Mesothelial cell of epicardium (in vitro differentiated cells): ENCODE data around the gene JPH2. TPM values are rescaled to one million over a fixed set of nuclear protein-coding genes. Genes with fewer than 3 reads are reported as not detected.
"Not testable (repeated sequence)": the region's sequence is repeated elsewhere in the genome, so short reads cannot be mapped to it uniquely, and the experiment has no call there.

Experiments used
- DNase-seq, 2 experiments: peaks; one replicate each; pipeline ENCODE4 v3.0.0; 2021; ENCODE audit warnings: low spot score in 2 of 2; ENCODE audit not compliant: unreplicated experiment in 2 of 2
- H3K27ac Mint-ChIP-seq: 2 replicates; pipeline ENCODE4 v1.8.0; 2021; ENCODE audit warnings: mixed read lengths
- H3K27me3 Mint-ChIP-seq: 2 replicates; pipeline ENCODE4 v1.8.0; 2021; ENCODE audit warnings: low read depth, mixed read lengths
- H3K36me3 Mint-ChIP-seq: 2 replicates; pipeline ENCODE4 v1.8.0; 2021; ENCODE audit warnings: mixed read lengths
- H3K4me1 Mint-ChIP-seq: 2 replicates; pipeline ENCODE4 v1.8.0; 2021; ENCODE audit warnings: mixed read lengths
- H3K4me3 Mint-ChIP-seq: 2 replicates; pipeline ENCODE4 v1.8.0; 2021; ENCODE audit warnings: mild to moderate bottlenecking, moderate library complexity, mixed read lengths
- H3K9me3 Mint-ChIP-seq: 2 replicates; pipeline ENCODE4 v1.8.0; 2021; ENCODE audit warnings: mixed read lengths
- total RNA-seq: library from RNA; stranded (reverse); gene quantifications from 3 replicates; pipeline ENCODE4 v1.2.1, GENCODE V29; 2021
- TF ChIP-seq, protein P1 (sequence below): fragments of 200-600 bp; sonication (generic); IDR thresholded peaks from one replicate; pipeline ENCODE4 v1.5.0; 2021; ENCODE audit warnings: antibody characterized with exemption; ENCODE audit not compliant: unreplicated experiment

The JPH2 gene
- total RNA-seq, 1 donor from 2014 or later: 3.5 TPM

GRCh38 chr20:44200371-44200770, 13.4 kb upstream of the JPH2 start:
- Mint-ChIP-seq H3K27ac (no peak overlapping the region), H3K4me3 (no peak overlapping the region), H3K27me3 (no peaks in the 10 kb centered on the region), H3K4me1 (peaks cover 19% of the 10 kb centered on the region), H3K36me3 (peaks cover 47% of the 10 kb centered on the region), H3K9me3 (no peaks in the 10 kb centered on the region)
- TF ChIP-seq, protein P1, sequence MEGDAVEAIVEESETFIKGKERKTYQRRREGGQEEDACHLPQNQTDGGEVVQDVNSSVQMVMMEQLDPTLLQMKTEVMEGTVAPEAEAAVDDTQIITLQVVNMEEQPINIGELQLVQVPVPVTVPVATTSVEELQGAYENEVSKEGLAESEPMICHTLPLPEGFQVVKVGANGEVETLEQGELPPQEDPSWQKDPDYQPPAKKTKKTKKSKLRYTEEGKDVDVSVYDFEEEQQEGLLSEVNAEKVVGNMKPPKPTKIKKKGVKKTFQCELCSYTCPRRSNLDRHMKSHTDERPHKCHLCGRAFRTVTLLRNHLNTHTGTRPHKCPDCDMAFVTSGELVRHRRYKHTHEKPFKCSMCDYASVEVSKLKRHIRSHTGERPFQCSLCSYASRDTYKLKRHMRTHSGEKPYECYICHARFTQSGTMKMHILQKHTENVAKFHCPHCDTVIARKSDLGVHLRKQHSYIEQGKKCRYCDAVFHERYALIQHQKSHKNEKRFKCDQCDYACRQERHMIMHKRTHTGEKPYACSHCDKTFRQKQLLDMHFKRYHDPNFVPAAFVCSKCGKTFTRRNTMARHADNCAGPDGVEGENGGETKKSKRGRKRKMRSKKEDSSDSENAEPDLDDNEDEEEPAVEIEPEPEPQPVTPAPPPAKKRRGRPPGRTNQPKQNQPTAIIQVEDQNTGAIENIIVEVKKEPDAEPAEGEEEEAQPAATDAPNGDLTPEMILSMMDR: no peak
- DNase-seq: no peak

DNA sequence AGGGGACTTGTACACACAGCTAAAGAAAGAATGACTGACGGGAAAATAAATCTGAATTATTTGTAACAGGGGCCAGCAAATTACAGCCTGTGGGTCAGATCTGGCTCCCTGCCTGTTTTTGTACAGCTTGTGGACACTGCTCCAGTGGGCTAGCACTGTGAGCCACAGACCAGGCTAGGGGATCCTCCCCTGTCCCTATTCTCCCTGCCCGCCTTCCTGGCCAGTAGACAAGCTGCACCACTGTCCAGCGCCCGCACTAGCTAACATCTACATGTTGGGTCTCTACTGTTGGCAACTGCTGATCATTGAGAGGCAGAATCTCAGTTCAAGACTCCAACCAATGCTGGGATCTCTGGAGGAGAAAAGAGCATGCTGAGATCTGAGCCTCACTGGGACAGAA, 12.9 kb upstream of the JPH2 start:
- Mint-ChIP-seq H3K27me3 (no peaks in the 10 kb centered on the region), H3K36me3 (peaks cover 47% of the 10 kb centered on the region), H3K9me3 (no peaks in the 10 kb centered on the region), H3K4me1 (peaks cover 16% of the 10 kb centered on the region), H3K27ac (no peak overlapping the region), H3K4me3 (no peak overlapping the region)
- DNase-seq: no peak
- TF ChIP-seq, protein P1: no peak

DNA sequence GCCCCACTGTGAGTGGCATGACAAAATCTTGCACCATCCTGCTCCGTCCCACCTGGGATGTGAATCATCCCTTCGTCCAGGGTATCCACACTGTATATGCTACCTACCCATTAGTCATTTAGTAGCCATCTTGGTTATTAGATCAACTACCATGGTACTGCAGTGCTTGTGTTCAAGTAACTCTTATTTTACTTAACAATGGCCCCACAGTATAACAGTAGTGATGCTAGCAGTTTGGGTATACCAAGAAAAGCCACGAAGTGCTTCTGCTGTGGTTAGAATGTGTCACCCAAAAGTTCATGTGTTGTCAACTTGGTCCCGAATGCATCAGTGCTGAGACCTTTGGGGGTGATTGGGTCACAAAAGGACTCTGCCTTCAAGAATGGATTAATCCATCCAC, 11.9 kb upstream of the JPH2 start:
- H3K36me3 Mint-ChIP-seq: peaks cover 46% of the 10 kb centered on the region
- H3K27me3 Mint-ChIP-seq: no peaks in the 10 kb centered on the region
- peaks cover 12% of the 10 kb centered on the region for H3K4me1 Mint-ChIP-seq
- H3K9me3 Mint-ChIP-seq: no peaks in the 10 kb centered on the region
- DNase-seq: no peak
- TF ChIP-seq, protein P1: no peak
- no peak overlapping the region for H3K27ac Mint-ChIP-seq
- H3K4me3 Mint-ChIP-seq: no peak overlapping the region

DNA sequence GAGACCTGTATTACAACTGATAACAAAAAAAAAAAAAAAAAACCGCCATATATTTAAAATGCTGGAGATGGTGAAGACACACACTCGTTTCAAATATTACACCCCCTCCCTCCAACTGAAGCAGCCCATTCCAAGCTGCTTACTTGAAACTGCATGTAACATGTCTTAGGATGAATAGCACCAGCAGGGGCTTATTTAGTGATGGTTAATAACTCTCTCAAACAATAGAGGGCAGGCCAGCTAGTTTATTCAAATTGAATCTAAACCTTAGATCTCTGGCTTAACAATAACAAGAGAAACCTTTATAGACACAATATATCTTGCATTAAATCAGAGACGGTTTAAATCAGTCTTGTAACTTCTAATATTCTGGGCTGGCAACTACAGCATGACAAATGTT, 9.3 kb upstream of the JPH2 start:
- DNase-seq: no peak
- Mint-ChIP-seq H3K4me1 (no peaks in the 10 kb centered on the region), H3K27ac (no peak overlapping the region), H3K36me3 (peaks cover 33% of the 10 kb centered on the region), H3K9me3 (no peaks in the 10 kb centered on the region), H3K4me3 (no peak overlapping the region), H3K27me3 (no peaks in the 10 kb centered on the region)
- TF ChIP-seq, protein P1: no peak

DNA sequence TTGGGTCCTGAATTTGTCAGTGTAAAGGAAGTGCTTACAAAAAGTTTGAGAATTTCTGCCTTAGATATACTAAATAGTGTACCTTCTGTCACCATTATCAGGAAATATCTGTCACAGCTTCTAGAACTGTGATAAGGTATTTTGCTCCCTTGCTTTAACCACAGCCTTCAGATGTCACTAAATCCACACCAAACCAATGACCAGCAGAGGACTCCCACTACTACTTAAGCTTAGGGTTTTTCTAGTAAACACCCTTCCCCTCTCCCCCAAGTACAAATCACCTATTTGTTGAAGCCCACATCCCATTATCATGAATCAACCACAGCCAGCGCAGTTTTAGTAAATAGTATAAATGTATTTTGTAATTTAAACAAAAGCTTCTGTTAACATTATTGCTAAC, 8.6 kb upstream of the JPH2 start:
- no peak for DNase-seq
- H3K27me3 Mint-ChIP-seq: no peaks in the 10 kb centered on the region
- no peaks in the 10 kb centered on the region for H3K4me1 Mint-ChIP-seq
- H3K36me3 Mint-ChIP-seq: peaks cover 29% of the 10 kb centered on the region
- TF ChIP-seq, protein P1: no peak
- H3K27ac Mint-ChIP-seq: no peak overlapping the region
- H3K9me3 Mint-ChIP-seq: no peaks in the 10 kb centered on the region
- no peak overlapping the region for H3K4me3 Mint-ChIP-seq

- H3K4me1 Mint-ChIP-seq: peaks cover 1% of the 10 kb centered on the region
- DNase-seq: no peak
- peaks cover 15% of the 10 kb centered on the region for H3K36me3 Mint-ChIP-seq
- no peaks in the 10 kb centered on the region for H3K27me3 Mint-ChIP-seq
- TF ChIP-seq, protein P1: no peak
- H3K27ac Mint-ChIP-seq: no peak overlapping the region
- H3K9me3 Mint-ChIP-seq: no peaks in the 10 kb centered on the region
- no peak overlapping the region for H3K4me3 Mint-ChIP-seq
These were observed 6.8 kb upstream of the JPH2 start for GRCh38 chr20:44193801-44194200.

GRCh38 chr20:44191640-44192039, 4.7 kb upstream of the JPH2 start:
- H3K4me3 Mint-ChIP-seq, H3K9me3 Mint-ChIP-seq, H3K27ac Mint-ChIP-seq, H3K27me3 Mint-ChIP-seq, DNase-seq, H3K36me3 Mint-ChIP-seq: not testable (repeated sequence)
- peaks cover 18% of the 10 kb centered on the region for H3K4me1 Mint-ChIP-seq
